H1 (cell line): Measurements from ENCODE around the gene KLF18. TPM values are rescaled to one million over a fixed set of nuclear protein-coding genes. Genes with fewer than 3 reads are reported as not detected.

Experiments used
- CHD1 ChIP-seq: IDR thresholded peaks from 2 replicates; pipeline ENCODE4 v1.6.1; 2012; ENCODE audit warnings: low read depth, low read length, improper control_type of control experiment
- JUND ChIP-seq: IDR thresholded peaks from 2 replicates; pipeline ENCODE4 v1.6.1; 2011; ENCODE audit warnings: mild to moderate bottlenecking, improper control_type of control experiment, low read length
- KDM5A ChIP-seq: fragments of 200-600 bp; IDR thresholded peaks from 2 replicates; pipeline ENCODE4 v1.7.1; 2012; ENCODE audit warnings: mild to moderate bottlenecking, low read length, inconsistent platforms, mixed read lengths
- RBBP5 ChIP-seq: IDR thresholded peaks from 2 replicates; pipeline ENCODE4 v1.7.1; 2012; ENCODE audit warnings: low read depth, mild to moderate bottlenecking, inconsistent platforms, low read length, moderate library complexity, borderline replicate concordance
- RNF2 ChIP-seq: fragments of 200-900, 300-1000 bp; sonication (generic); IDR thresholded peaks from 2 replicates; pipeline ENCODE4 v1.7.1; 2016; ENCODE audit warnings: borderline replicate concordance, low read depth, mild to moderate bottlenecking, antibody characterized with exemption, low read length; ENCODE audit not compliant: poor library complexity, severe bottlenecking; ENCODE audit errors: missing control alignments
- polyA plus RNA-seq, 7 experiments: library from polyadenylated mRNA; depleted of rRNA in 3 of 7; stranded (reverse) in 5 of 7; unstranded in 2 of 7; fragments of >200 nt in 5 of 7; fragments of 200-250 nt in 2 of 7; gene quantifications; 1 replicate in 5 of 7; 2 replicates in 1 of 7; 4 replicates in 1 of 7; pipeline versions ENCODE4 v1.2.1 to v1.2.3, GENCODE V29; 2011 to 2013; ENCODE audit warnings: missing spikeins in 2 of 7, mixed read lengths in 2 of 7
- total RNA-seq: library from RNA; stranded (reverse); fragmentation: NEBNext Ultra II Directional; extraction: Animal tissue kit (Norgen Biotek cat#: 25700); gene quantifications from 2 replicates; pipeline ENCODE4 v1.2.1, GENCODE V29; 2021

Gene KLF18
- total and polyA plus RNA-seq, 2 of the 8 experiments (the other 6 are each of a cell fraction or from before 2014, with no cell fraction given), result 0.09 to 0.15 TPM

DNA sequence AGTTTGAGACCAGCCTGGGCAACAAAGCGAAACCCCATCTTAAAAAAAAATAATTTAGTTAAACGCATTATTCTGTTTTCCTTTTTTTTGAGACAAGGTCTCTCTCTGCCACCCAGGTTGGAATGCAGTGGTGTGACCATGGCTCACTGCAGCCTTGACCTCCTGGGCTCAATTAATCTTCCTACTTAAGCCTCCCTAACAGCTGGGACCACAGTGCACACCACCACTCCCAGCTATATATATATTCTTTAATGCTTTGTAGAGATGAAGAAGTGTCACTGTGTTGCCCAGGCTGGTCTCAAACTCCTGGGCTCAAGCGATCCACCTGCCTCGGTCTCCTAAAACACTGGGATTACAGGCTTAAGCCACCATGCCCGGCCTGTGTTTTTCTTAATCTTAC, 30.5 kb downstream of the KLF18 start (continued):
- TF ChIP-seq RBBP5, result no peak
- TF ChIP-seq KDM5A, result no peak
- no peak for TF ChIP-seq CHD1
- TF ChIP-seq RNF2, result no peak
- no peak for TF ChIP-seq JUND
